Activated CD4-positive, CD25-positive, alpha-beta regulatory T cell treated with anti-CD3 and anti-CD28 coated beads, Interleukin-2, amount 50 U/mL, for 24 hours (primary cell): ENCODE results near the gene PRPSAP1.
"Not testable (repeated sequence)": the region's sequence is repeated elsewhere in the genome, so short reads cannot be mapped to it uniquely, and the experiment has no call there.

ENCODE experiments used
- ATAC-seq, 2 donors: fragments of 150-1000 bp; cut with Tn5 transposase; one replicate each; pipeline ENCODE4 v1.10.0; 2021; ENCODE audit warnings: mild to moderate bottlenecking in 1 of 2, moderate library complexity in 1 of 2

Gene PRPSAP1

DNA sequence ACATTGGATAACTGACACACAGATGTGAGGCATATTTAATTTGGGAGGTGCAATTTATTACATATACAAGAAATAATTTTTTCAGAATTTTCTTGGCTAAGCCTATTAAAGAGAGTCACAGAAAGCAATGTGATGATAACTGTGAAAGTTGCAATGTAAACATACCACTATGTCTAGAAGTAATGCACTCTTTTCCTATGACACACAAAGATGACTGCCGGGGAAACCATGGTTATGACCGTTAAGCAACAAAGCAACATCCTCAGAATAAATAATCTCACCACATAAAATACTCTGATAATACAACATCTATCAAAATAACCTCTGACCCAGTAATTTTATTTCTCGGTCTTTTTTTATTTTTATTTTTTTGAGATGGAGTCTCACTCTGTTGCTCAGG is 35.1 kb downstream of the PRPSAP1 start:
- no peak for ATAC-seq

DNA sequence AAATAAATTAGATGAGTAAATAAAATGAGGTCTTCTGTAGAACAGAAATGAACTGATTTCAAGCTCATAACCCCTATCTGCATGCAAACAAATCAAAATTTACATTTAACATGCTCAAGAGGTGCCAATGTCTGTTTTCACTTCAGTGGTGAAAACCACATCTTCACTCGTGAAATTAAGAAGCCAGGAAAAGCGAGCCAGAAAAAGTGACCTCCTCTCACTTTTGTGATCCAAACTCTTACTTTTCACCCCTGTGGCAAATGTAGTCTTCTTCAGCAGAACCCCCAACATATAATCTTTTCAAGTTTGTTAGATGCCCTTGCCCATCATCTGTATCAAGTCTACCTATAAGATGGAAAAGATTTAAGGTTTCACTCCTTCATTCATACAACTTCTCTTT is 36.2 kb downstream of the PRPSAP1 start:
- no peak for ATAC-seq

DNA sequence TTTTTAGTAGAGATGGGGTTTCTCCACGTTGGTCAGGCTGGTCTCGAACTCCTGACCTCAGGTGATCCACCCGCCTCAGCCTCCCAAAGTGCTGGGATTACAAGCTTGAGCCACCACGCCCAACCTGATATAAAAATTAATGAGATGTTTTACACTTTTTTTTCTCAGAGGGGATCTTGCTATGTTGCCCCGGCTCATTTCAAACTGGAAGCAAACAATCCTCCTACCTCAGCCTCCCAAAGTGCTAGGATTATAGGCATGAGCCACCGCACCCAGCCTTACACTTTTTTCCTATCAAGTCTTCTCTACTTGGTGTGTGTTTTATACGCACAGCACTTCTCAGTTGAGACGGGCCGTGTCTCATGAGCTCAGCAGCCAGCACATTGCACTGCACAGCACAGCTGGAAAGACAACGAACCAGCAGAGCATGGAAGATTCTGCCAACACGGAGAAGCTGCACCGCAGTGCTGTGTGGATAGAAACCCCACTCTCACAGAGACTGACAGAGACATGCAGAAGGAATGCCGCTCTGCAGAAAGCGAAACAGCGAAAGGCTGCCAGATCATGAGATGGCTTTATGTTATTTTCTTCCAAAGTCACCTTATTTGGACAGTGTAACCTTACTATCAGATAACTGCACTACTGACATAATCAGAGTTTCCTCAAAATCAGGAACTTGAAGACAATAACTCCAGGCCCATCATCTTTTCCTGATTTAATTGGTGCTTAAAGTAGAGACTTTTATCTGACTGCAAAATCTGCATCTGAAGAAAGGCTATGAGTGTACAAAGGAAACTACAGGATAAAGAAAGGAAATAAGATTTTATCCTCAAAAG is 39.1 kb downstream of the PRPSAP1 start:
- no peak for ATAC-seq

DNA sequence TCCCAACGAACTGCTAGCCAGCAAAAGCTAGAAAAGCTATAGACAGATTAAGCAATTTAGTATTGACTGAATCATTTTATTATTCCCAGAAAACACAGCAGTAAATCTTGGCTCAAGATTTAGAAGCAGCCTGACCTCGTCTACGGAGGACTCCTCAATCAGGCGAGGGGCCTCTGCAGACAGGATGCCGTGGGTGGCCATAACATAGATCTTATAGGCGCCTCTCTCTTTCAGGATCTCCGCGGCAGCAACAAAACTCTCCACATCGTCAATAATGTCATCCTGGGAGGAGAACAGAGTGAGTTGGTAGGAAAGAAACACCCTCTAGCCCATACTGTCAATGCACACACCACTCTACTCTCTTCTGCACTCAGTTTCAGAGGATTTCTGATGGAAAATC is 41.0 kb downstream of the PRPSAP1 start:
- ATAC-seq, result no peak

DNA sequence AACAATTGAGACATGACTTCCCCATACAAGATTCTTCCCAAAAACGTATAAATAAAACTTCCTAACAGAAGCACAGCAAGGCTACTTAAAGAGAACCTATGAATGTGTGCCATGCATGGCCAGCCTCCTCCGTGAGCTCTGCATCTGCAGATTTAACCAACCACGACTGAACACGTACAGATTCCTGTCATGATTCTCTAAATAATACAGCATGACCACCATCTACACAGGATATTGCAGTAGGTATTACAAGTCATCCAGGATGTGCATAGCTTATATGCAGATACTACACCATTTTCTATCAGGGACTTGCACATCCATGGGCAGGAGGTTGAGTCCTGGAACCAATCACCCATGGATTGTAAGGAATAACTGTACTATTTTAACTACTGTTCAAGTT is 44.3 kb downstream of the PRPSAP1 start:
- no peak for ATAC-seq

DNA sequence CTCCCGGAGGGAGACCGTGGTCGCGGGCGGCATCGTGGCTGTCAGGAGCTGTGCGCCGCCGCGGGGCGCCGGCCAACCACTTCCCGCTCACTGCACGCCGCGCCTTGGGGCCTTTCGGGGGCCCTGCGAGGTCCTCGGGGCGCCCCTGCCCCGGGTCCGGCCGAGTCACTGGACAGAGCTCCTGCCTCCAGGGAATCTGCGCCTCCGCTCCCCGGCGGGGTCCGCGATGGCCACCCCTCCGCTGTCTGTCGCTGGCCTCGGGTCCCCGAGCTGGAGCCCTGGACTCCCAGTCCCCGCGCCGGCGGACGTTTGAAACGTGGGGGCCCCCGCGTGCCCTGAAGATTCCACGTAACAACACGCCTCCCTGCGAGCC is 45.8 kb downstream of the PRPSAP1 start, which contains the start of gene QRICH2:
TSS of gene QRICH2 (minus strand) at position 311 of the 373 bp plus-strand sequence. CDS start at position 33, 278 bp downstream.
- no peak for ATAC-seq

DNA sequence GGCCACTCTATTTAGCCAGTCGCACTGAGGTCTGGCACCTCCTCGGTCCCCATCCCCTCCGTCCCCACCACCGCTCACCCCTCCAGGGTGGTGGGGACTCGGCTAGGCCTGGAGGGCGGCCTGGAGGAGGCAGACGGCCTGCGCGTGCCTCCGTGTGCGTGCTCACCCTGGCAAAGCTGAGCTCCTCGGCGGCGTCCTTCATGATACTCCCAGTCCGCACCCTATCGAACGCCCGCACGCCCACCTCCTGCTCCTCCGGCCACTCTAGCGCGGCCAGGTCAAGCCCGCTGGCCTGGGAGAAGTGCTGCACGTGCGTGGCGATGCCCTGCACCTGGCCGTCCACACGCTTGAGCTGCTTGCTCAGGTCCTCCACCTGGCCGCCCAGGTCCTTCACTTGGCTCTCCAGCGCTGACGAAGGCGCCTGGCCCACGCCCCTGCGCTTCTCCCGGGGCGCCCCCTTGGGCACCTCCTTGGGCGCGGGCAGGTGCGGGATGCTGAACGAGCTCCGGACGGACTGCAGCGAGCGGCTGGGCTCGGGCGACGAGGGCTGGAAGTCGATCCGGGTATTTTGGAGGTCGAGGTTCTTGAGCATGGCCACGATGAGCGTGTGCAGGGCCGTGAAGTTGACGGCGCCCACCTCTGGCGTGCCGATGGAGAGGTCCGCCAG is 46.3 kb downstream of the PRPSAP1 start:
- no peak for ATAC-seq

DNA sequence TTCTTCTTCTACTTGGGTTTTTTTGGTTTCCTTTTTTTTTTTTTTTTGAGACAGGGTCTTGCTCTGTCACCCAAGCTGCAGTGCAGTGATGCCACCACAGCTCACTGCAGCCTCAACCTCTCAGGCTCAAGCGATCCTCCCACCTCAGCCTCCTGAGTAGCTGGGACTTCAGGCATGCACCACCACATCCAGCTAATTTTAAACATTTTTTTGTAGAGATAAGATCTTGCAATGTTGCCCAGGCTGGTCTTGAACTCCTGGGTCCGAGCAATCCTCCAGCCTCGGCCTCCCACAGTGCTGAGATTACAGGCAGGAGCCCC is 48.6 kb downstream of the PRPSAP1 start:
- not testable (repeated sequence) for ATAC-seq

DNA sequence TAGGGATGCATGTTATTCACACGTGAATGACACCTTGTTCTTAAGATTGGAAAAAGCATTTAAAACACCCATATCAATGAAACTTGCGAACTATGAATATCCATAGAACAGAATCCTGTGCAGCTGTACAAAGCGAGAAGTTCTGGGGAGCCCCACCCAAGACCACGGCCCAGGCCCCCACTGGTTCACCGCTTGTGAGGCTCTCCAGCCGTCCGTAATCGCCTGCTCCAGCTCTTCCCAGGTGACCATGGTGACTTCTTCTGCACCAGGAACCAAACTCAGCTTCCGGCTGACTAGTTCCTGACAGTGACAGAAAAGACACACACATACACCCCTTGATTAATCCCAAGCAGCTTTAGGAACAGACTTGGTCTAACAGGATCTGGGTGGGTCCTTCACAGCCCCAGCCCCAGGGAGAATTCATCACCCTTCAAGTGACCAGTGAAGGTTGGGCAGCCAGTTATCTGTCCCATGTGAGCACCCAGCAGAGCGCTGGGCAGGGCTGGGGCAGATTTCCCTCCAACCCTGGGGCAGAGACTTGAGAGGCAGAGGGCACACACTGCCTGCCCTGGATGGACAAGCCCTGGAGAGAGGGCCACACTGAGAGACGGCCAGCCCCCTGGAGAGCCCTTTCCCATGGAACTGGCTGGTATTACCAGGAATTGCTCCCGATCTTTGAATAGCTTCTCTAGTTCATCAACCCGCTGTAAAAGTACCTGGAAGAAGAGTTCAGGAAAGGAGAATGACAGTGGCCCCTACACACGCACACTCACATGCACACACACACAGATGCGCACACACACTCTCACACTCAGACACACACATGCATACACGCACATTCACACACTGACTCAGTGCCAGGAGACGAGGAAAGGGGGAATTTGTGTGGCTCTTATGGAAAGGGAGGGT is 49.2 kb downstream of the PRPSAP1 start:
- ATAC-seq, result no peak

DNA sequence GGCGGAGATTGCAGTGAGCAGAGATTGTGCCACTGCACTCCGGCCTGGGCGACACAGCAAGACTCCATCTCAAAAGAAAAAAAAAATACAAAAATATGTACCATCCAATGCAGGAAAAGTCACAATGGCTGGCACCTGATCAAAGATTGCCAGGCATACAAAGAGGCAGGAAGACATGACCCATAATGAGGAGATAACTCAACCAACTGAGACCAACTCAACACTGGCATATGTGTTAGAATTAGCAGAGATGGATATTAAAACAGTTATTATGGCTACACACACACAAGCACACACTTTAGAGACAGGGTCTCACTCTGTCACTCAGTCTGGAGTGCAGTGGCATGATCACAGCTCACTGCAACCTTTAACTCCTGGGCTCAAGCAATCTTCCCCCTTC is 56.3 kb downstream of the PRPSAP1 start:
- ATAC-seq, result no peak

DNA sequence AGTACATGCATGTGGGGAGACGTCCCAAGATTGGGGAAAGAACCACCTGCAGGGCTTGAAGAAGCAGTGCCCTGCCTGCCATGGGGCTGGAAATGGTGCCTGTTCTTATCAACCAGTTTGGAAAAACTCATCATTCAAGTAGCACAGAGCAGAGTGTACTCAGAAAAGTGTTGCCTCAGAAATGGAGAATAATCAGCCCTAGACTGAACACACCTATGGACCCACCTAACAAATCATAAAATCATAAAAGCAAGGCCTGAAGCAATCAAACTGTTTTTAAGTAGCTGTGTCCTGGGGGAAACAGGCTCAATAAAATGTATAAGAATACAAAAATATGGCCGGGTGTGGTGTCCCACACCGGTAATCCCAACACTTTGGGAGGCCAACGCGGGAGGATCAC is 56.8 kb downstream of the PRPSAP1 start:
- no peak for ATAC-seq

DNA sequence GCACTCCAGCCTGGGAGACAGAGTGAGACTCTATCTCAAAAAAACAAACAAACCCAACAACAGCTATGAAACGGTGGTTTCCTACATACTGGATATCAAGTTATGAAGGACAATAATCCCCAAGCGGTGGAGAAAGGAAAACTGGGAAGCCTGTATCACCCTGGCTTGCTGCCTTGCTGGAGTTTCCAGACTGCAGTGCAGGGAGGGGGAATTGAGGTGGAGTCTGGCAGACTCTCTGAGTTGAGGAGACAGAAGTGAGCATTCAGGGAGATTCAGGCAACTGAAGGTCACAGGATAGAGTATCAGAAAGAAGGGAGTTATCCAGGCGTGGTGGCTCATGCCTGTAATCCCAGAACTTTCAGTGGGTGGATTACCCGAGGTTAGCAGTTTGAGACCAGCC is 57.5 kb downstream of the PRPSAP1 start:
- no peak for ATAC-seq

DNA sequence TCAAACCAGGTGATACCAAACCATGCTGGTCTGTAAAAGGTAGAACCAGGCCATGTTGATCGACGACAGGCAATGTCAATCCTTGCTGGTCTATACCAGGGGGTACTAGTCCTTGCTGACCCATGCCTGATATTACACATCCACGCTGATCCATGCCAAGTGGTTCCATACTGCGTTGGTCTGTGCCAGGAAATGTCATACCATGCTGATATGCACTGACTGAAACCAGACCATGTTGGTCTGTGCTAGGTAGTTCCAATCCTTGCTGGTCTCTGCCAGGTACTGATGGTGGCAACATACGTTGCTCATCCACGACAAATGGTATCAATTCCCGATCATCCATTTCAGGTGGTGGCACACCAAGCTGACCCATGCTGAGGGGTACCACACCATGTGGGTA is 60.6 kb downstream of the PRPSAP1 start:
- ATAC-seq, result no peak

DNA sequence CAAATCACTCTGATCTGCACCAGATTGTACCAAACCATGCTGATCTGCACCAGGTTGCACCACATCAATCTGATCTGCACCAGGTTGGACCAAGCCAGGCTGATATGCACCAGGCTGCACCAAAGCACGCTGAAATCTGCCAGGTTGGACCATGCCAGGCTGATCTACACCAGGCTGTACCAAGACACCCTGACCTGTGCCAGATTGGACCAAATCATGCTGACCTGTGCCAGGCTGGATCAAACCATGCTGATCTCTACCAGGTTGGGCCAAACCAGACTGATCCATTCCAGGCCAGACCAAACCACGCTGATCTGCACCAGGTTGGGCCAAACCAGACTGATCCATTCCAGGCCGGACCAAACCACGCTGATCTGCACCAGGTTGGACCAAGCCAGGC is 61.1 kb downstream of the PRPSAP1 start:
- ATAC-seq, result no peak

DNA sequence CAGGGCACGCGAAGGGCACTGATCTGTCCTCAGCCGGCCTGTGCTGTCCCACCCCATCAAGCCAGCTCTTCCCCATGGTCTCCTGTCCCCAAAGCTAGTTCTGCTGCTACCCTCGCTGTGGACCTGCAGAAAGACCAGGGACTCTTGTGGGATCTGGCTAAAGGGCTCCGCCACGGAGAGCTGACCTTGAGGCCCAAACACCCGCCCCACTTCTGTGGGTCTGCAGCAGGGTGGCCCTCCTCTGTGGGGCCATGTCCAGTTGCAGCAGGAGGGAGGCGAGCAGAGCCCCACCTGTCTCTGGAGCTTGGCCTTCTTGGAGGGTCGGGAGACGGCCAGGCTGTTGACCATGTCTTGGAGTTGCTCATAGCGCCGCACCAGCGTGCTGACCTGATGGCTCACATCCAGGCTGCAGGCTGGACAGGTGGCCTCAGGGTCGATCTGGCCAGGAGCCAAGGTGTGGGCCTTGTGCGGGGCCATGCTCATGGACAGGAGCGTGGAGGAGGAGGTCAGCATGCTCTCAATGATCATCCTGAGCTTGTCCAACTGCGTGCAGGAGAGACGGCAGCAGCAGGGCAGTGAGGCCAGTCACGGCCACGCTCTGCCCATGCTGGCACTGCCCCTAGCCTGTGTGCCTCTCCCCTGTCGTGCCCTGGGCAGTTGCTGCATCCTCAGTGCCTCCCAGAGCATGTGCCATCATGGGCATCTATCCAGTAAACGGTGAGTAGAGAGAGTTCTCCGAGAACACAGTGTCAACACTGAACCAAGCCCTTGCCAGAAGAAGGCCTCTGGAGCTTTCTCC is 71.9 kb downstream of the PRPSAP1 start:
- no peak for ATAC-seq

DNA sequence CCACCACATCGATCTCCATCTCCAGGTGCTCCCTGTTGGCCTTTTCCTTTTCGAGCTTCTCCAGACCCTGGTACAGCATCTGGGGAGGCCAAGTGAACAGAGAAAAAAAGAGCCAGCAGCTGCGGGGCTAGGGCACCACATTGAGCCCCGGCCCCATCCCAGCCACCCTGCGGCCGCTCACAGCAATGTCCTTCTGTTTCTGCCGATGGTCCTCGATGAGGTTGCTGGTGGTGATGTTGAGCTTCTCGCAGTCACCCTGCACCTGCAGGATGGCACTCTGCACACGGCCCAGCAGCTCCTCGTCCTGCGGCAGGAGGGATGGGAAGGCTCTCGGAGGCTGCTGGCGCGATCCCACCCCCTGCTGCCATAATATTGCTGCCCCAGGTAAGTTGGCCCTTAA is 73.1 kb downstream of the PRPSAP1 start:
- ATAC-seq, result no peak

DNA sequence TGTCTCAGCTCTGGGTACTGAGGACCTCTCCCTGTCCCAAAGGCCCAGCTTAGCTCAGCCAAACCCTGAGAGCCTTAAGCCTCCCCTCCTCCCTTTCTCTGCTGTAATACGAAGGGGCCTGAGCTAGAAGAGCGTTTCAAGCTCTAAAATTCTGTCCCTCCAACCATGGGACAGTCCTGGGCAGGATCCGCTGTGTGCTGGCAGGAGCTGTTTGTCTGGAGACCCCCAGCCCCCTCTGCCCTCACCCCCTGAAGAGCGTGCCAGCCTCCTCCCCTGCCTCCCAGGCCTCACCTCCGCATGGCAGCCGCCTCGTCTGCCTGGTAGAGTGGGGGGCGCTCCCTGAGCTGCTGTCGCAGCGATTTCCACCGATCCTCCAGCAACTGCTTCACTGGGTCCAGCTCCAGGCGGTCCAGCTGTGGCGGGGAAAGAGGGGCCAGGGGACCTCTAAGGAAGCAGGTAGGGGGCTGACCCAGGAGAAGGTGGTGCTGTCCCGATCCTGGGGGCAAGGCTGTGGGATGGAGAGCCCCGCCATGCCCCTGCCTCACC is 73.9 kb downstream of the PRPSAP1 start:
- ATAC-seq, result no peak

DNA sequence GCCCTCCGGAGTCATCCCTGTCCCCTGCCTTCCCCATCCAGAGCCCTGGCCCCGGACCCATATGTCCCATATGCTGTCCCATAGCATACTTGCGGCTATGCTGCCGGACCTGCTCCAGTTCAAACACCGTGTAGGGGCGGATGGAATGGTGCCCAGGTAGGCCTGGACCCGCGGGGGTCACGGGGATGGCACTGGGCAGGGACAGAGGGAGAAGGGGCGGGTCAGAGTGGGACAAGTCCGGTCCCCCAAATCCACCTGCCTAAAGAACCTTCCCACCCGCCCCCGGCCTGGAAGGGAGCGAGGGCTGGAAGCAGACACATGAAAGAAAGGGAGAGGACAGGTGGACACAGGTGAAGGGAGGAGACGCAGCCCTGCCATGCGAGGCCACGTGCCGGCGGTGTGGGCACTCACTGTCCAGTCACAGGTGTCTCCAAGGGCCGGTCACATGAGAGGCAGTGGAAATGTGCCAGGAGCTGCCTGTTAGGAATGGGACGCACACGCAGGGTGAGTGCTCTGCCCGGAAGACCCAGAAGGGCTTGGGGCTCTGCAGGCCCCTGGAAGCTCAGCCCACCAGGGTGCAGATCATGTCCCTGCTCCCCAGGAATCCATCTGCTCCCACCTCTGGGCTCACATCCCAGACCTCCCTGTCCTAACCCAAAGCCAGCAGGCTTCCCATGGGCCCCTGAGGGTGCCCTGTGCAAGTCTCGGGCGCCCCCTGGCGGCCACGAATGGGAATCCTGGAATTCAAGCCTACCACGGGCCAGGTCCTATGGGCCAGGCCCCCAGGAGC is 74.6 kb downstream of the PRPSAP1 start:
- ATAC-seq, result peak; percentile 87 to 92

DNA sequence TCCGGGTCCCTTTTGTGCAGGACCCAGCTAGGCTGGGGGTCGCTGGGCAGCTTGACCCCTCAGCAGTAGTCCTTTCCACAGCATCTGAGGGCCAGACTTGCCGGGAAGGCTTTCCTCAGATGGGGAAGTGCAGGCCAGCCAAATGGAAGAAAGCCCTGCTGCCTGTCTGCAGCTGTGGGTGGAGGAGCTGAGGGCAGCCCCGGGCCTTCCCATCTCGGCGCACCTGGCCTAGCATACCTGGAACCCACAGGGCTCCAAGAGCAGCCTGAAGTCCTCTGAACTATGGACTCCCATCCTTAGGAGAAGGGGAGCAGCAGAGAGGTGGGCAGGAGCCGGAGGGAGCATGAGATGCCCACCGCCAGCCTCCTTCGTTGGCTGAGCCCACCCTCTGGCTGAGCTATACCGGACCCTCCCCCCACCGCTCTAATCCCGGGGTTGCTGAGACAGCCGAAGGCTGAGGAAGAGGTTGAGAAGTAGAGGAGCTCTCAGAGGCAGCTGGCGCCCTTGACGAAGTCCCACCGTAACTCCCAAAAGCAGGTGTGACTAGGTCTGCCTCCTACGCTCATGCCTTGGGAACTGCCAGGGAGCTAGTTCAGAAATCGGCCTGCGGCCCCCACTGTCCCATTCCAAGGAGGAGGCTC is 75.3 kb downstream of the PRPSAP1 start:
- no peak for ATAC-seq

DNA sequence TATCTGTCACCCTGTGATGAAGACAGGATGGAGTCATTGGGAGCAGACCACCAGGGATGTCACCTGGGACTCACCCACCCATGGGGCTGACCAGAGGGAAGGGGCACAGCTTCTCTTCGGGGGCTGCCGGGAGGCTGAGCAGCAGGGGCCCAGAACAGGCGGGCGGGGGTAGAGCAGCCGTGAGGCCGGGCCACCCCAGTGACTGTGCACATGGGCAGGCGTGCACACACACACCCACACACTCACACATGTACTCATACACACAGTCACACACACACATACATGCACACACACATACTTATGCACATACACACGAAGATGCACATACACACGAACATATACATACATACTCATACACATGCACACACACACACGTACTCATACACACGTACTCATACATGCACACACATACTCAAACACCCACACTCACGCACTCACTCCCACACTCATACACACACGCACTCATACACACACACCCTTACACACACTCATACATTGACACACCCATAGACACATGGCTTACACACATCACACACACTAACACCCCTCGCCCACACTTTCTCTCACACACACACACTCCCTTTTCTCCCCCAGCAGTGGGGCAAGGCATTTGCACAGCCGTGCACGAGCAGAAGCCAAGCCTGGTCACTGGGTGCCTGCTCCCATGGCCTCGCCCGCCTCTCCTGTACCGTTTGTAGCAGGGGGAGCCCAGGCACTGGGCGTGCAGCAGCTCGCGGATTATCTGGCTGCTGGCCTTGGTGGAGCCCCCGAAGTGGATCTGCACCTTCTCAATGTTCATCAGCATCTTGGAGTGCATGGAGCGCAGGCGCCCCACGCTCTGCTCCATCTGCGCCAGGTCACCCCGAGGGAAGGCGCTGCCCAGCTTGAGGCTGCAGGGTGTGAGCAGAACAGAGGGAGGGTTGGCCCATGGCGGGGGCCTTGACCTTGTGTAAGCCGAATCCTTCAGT is 76.1 kb downstream of the PRPSAP1 start:
- no peak for ATAC-seq
